ENCODE data around the gene ACP6.

DNA sequence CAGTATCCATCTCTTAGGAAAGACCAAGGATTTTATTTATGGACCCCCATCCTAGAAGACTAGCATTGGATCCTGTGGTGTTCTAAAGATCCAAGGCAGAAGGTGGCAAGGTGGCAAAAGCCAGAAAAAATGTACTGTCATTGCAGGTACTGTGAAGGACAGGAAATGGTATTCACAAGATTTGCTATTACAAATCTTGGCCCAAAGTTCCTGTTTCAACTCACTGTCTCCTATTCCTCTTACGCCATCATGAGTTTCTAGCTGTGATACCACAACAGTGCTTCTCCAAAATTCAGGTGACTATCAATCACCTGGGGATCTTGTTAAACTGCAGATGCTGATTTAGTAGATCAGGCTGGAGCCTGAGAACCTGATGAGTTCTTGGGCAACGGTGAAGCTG, 21.4 kb downstream of the ACP6 start:
- TF ChIP-seq, protein P1, sequence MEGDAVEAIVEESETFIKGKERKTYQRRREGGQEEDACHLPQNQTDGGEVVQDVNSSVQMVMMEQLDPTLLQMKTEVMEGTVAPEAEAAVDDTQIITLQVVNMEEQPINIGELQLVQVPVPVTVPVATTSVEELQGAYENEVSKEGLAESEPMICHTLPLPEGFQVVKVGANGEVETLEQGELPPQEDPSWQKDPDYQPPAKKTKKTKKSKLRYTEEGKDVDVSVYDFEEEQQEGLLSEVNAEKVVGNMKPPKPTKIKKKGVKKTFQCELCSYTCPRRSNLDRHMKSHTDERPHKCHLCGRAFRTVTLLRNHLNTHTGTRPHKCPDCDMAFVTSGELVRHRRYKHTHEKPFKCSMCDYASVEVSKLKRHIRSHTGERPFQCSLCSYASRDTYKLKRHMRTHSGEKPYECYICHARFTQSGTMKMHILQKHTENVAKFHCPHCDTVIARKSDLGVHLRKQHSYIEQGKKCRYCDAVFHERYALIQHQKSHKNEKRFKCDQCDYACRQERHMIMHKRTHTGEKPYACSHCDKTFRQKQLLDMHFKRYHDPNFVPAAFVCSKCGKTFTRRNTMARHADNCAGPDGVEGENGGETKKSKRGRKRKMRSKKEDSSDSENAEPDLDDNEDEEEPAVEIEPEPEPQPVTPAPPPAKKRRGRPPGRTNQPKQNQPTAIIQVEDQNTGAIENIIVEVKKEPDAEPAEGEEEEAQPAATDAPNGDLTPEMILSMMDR (IDR thresholded peaks at IDR 0.05) = no peak
- TF ChIP-seq EZH2 (IDR thresholded peaks at IDR 0.05) = no peak
- no peak for TF ChIP-seq EZH2phosphoT487 (IDR thresholded peaks at IDR 0.05)
